Glutamatergic neuron (in vitro differentiated cells): ENCODE measurements around the gene BAZ1A. TPM values are rescaled to one million over a fixed set of nuclear protein-coding genes. Genes with fewer than 3 reads are reported as not detected.
A peak's percentile ranks its signal among the peaks of the same experiment; 100 is the strongest.

Source experiments
- DNase-seq: peaks from one replicate; pipeline ENCODE4 v3.0.0; 2022
- H3K27ac Mint-ChIP-seq: one replicate; pipeline ENCODE4 v1.8.0; 2020; ENCODE audit warnings: mild to moderate bottlenecking, mixed read lengths, inconsistent platforms; ENCODE audit not compliant: unreplicated experiment
- H3K27me3 Mint-ChIP-seq: one replicate; pipeline ENCODE4 v1.8.0; 2020; ENCODE audit warnings: mild to moderate bottlenecking, moderate library complexity, mixed read lengths, inconsistent platforms; ENCODE audit not compliant: unreplicated experiment
- H3K36me3 Mint-ChIP-seq: one replicate; pipeline ENCODE4 v1.8.0; 2020; ENCODE audit warnings: mild to moderate bottlenecking, mixed read lengths, inconsistent platforms; ENCODE audit not compliant: unreplicated experiment
- H3K4me1 Mint-ChIP-seq: one replicate; pipeline ENCODE4 v1.8.0; 2020; ENCODE audit warnings: mild to moderate bottlenecking, low read depth, mixed read lengths, inconsistent platforms; ENCODE audit not compliant: unreplicated experiment
- H3K4me3 Mint-ChIP-seq: one replicate; pipeline ENCODE4 v1.8.0; 2020; ENCODE audit warnings: mild to moderate bottlenecking, mixed read lengths, inconsistent platforms; ENCODE audit not compliant: unreplicated experiment
- H3K9me3 Mint-ChIP-seq: one replicate; pipeline ENCODE4 v1.8.0; 2020; ENCODE audit warnings: mild to moderate bottlenecking, moderate library complexity, mixed read lengths, inconsistent platforms; ENCODE audit not compliant: unreplicated experiment
- total RNA-seq: library from RNA; stranded (reverse); fragmentation: NEBNext Ultra II Directional; extraction: Animal tissue kit (Norgen Biotek cat#: 25700); gene quantifications from one replicate; pipeline ENCODE4 v1.2.1, GENCODE V29; 2021; ENCODE audit not compliant: unreplicated experiment
- TF ChIP-seq, protein P1 (sequence below): fragments of 200-600 bp; sonication (generic); IDR thresholded peaks from one replicate; pipeline ENCODE4 v1.5.0; 2021; ENCODE audit not compliant: partially characterized antibody, unreplicated experiment

BAZ1A gene
- total RNA-seq, 1 donor from 2014 or later = 41.3 TPM

- H3K27me3 Mint-ChIP-seq = peaks cover 5% of the 10 kb centered on the region
- peaks cover 12% of the 10 kb centered on the region for H3K9me3 Mint-ChIP-seq
- H3K27ac Mint-ChIP-seq = peak overlapping the region; percentile 75
- TF ChIP-seq, protein P1, sequence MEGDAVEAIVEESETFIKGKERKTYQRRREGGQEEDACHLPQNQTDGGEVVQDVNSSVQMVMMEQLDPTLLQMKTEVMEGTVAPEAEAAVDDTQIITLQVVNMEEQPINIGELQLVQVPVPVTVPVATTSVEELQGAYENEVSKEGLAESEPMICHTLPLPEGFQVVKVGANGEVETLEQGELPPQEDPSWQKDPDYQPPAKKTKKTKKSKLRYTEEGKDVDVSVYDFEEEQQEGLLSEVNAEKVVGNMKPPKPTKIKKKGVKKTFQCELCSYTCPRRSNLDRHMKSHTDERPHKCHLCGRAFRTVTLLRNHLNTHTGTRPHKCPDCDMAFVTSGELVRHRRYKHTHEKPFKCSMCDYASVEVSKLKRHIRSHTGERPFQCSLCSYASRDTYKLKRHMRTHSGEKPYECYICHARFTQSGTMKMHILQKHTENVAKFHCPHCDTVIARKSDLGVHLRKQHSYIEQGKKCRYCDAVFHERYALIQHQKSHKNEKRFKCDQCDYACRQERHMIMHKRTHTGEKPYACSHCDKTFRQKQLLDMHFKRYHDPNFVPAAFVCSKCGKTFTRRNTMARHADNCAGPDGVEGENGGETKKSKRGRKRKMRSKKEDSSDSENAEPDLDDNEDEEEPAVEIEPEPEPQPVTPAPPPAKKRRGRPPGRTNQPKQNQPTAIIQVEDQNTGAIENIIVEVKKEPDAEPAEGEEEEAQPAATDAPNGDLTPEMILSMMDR = no peak
- no peaks in the 10 kb centered on the region for H3K36me3 Mint-ChIP-seq
- H3K4me1 Mint-ChIP-seq = peaks cover 2% of the 10 kb centered on the region
- DNase-seq = no peak
- peak overlapping the region; percentile 89 for H3K4me3 Mint-ChIP-seq
Observed at GRCh38 chr14:34872822-34873588, 2.2 kb downstream of the BAZ1A start.

- H3K9me3 Mint-ChIP-seq = peaks cover under 1% of the 10 kb centered on the region
- H3K27ac Mint-ChIP-seq = no peak overlapping the region
- TF ChIP-seq, protein P1 = no peak
- H3K36me3 Mint-ChIP-seq = peaks cover 7% of the 10 kb centered on the region
- peaks cover under 1% of the 10 kb centered on the region for H3K4me1 Mint-ChIP-seq
- DNase-seq = no peak
- no peaks in the 10 kb centered on the region for H3K27me3 Mint-ChIP-seq
- no peak overlapping the region for H3K4me3 Mint-ChIP-seq
Observed at GRCh38 chr14:34867199-34867598, 8.0 kb downstream of the BAZ1A start.

DNA sequence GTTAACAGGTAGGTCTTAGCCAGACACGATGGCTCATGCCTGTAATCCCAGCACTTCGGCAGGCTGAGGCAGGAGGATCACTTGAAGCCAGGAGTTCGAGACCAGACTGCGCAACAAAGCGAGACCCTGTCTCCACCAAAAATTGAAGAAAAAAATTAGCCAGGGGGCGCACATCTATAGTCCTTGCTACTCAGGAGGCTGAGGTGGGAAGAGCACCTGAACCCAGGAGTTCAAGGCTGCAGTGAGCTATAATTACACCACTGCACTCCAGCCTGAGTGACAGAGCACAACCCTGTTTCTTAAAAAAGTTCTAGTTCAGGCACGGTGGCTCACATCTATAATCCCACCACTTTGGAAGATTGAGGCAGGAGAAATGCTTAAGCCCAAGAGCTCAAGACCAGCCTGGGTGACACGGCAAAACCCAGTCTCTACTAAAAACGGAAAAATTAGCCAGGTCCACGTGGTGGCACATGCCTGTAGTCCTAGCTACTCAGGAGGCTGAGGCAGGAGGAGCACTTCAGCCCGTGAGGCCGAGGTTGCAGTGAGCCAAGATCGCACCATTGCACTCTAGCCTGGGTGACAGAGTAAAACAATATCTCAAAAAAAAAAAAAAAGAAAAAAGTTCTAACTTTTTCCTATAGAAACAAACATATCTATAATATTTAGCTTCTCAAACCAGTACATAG lies 9.1 kb downstream of the BAZ1A start:
- Mint-ChIP-seq H3K27me3 (no peaks in the 10 kb centered on the region), H3K36me3 (peaks cover 7% of the 10 kb centered on the region), H3K4me1 (no peaks in the 10 kb centered on the region), H3K27ac (no peak overlapping the region), H3K9me3 (no peaks in the 10 kb centered on the region), H3K4me3 (no peak overlapping the region)
- DNase-seq = no peak
- TF ChIP-seq, protein P1 = no peak

DNA sequence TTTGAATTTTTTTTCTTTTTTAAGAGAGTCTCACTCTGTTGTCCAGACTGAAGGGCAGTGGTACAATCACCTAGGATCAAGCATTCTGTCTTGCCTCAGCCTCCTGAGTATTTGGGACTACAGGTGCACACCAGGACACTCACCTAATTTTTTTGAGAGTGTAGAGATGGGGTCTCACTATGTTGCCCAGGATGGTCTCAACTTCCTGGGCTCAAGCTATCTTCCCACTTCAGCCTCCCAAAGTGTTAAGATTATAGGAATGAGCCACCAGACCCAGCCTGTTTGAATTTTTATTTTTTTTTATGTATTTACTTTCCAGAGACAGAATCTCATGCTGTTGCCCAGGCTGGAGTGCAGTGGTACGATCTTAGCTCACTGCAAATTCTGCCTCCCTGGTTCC lies 11.3 kb downstream of the BAZ1A start:
- DNase-seq = no peak
- Mint-ChIP-seq H3K27me3 (no peaks in the 10 kb centered on the region), H3K27ac (no peak overlapping the region), H3K36me3 (peaks cover 7% of the 10 kb centered on the region), H3K4me1 (no peaks in the 10 kb centered on the region), H3K4me3 (no peak overlapping the region), H3K9me3 (no peaks in the 10 kb centered on the region)
- TF ChIP-seq, protein P1 = no peak

GRCh38 chr14:34858765-34859164 lies 16.4 kb downstream of the BAZ1A start:
- Mint-ChIP-seq H3K4me3 (no peak overlapping the region), H3K27ac (no peak overlapping the region), H3K36me3 (peaks cover 7% of the 10 kb centered on the region), H3K27me3 (peaks cover 2% of the 10 kb centered on the region), H3K4me1 (no peaks in the 10 kb centered on the region), H3K9me3 (peaks cover 2% of the 10 kb centered on the region)
- no peak for DNase-seq
- TF ChIP-seq, protein P1 = no peak
